ENCODE data around the gene RBX1.

DNA sequence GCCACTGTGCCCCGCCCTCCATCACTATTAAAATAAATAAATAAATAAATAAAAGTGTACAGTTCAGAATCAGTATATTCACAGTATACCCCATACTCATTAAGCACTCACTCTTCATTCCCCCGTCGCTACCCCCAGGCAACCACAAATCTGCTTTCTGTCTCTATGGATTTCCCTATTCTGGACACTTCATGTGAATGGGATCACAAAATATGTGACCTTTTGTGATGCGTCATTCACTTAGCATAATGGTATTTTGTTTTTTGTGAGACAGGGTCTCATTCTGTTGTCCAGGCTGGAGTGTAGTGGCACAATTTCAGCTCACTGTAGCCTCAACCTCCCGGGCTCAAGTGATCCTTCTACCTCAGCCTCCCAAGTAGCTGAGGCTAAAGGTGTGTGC is 52.8 kb downstream of the RBX1 start:
- TF ChIP-seq EZH2 (IDR thresholded peaks at IDR 0.05; ENCODE audit: low read length, unreplicated experiment) (no peak), CTCF (conservative IDR thresholded peaks at IDR 0.05; ENCODE audit: low read depth, low read length) (no peak), EZH2phosphoT487 (IDR thresholded peaks at IDR 0.05; ENCODE audit: borderline replicate concordance, low read length) (no peak)

All from PC-3 (cell line).